Uterus (tissue), 4 donors: ENCODE data around the gene PANK4. TPM values are rescaled to one million over a fixed set of nuclear protein-coding genes. Genes with fewer than 3 reads are reported as not detected.

Experiments
- DNase-seq, 2 donors: peaks; one replicate each; pipeline ENCODE4 v3.0.0-alpha.2; 2019 to 2020
- H3K27ac ChIP-seq, 2 donors: fragments of 200-600 bp; sonication (generic); 1 replicate in 1 of 2; 2 replicates in 1 of 2; pipeline ENCODE4 v1.5.1; 2016 to 2018
- H3K27me3 ChIP-seq, 2 donors: fragments of 200-600 bp; sonication (generic); one replicate each; pipeline ENCODE4 v1.5.1; 2018 to 2019; ENCODE audit warnings: control low read depth in 1 of 2
- H3K36me3 ChIP-seq, 2 donors: fragments of 200-600 bp; sonication (generic); one replicate each; pipeline ENCODE4 v1.5.1; 2019; ENCODE audit warnings: control low read depth in 1 of 2
- H3K4me1 ChIP-seq, 2 donors: fragments of 200-600 bp; sonication (generic); one replicate each; pipeline ENCODE4 v1.5.1; 2018 to 2019; ENCODE audit warnings: control low read depth in 1 of 2
- H3K4me3 ChIP-seq, 2 donors: fragments of 200-600 bp; sonication (generic); 1 replicate in 1 of 2; 2 replicates in 1 of 2; pipeline ENCODE4 v1.5.1; 2018 to 2019; ENCODE audit warnings: mild to moderate bottlenecking in 1 of 2
- H3K9me3 ChIP-seq, 2 donors: fragments of 200-600 bp; sonication (generic); one replicate each; pipeline ENCODE4 v1.5.1; 2019; ENCODE audit warnings: control low read depth in 1 of 2
- CTCF ChIP-seq, 4 experiments: fragments of 200-600 bp in 2 of 4; fragments of 450-650 bp in 2 of 4; sonication (generic) in 2 of 4; IDR thresholded peaks; one replicate each; pipeline ENCODE4 v1.5.1; 2016 to 2019; ENCODE audit warnings: antibody characterized with exemption in 4 of 4, mild to moderate bottlenecking in 2 of 4, moderate library complexity in 1 of 4
- POLR2A ChIP-seq, 2 donors: fragments of 450-650 bp; IDR thresholded peaks; one replicate each; pipeline ENCODE4 v1.6.1; 2016; ENCODE audit warnings: antibody characterized with exemption in 2 of 2, mild to moderate bottlenecking in 1 of 2, moderate library complexity in 1 of 2
- intact Hi-C: fragments of 100-400 bp; cut with DNase I; formaldehyde crosslinking; loops from one replicate; pipeline ENCODE4 v1.15.1; 2023; ENCODE audit warnings: low total_unique reads
- total RNA-seq, 4 donors: library from RNA; depleted of rRNA in 3 of 4; stranded (reverse); fragments of >200 nt in 3 of 4; gene quantifications; one replicate each; pipeline versions ENCODE4 v1.1.0 to v1.2.4, GENCODE V29; 2014 to 2023
- donor health status: DM: yes; HTN: yes; CAD: no.

PANK4 gene
- total RNA-seq, 4 donors from 2014 or later: 29.2 to 43.9 (median 33.6) TPM

- intact Hi-C loops: no loop called here
- H3K27ac ChIP-seq: peak overlapping the region; percentile 15 to 46
These were observed 2.2 kb upstream of the PANK4 start for GRCh38 chr1:2528611-2528965.

DNA sequence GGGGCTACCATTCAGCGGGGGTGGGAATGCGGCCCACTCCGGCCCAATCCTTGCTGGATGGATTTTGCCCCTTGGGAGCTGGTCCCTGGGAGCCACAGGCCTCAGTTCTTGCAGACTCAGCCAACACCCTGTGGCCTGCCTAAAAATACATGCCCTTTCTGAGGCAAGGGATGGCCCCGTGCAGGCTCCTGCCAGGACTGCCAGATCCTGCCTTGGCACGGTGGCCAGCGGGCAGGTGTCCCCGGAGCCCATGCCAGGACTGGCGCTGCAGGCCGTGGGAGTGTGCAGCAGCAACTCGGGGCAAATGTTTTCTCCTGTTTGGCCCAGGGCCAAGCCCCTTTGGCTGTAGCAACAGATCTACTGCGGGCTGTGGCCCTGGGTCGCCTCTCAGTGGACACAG is 1.6 kb upstream of the PANK4 start:
- Histone ChIP-seq H3K36me3 (no peaks in the 10 kb centered on the region), H3K4me3 (no peak overlapping the region), H3K27ac (peak overlapping the region; percentile 15 to 46), H3K9me3 (no peaks in the 10 kb centered on the region), H3K4me1 (peaks cover 0 to 33% of the 10 kb centered on the region in 2 donors), H3K27me3 (peaks cover 19 to 25% of the 10 kb centered on the region in 2 donors)
- intact Hi-C loops: no loop called here
- no peak for TF ChIP-seq POLR2A (IDR thresholded peaks at IDR 0.05)
- TF ChIP-seq CTCF (IDR thresholded peaks at IDR 0.05): no peak
- DNase-seq: peak in 1 of 2 donors; percentile 48

More at GRCh38 chr1:2528611-2528965, 2.2 kb upstream of the PANK4 start:
- Histone ChIP-seq H3K4me3 (no peak overlapping the region), H3K36me3 (no peaks in the 10 kb centered on the region), H3K27me3 (peaks cover 19 to 30% of the 10 kb centered on the region in 2 donors), H3K4me1 (peaks cover 0 to 33% of the 10 kb centered on the region in 2 donors), H3K9me3 (no peaks in the 10 kb centered on the region)
- TF ChIP-seq CTCF (IDR thresholded peaks at IDR 0.05) (no peak), POLR2A (IDR thresholded peaks at IDR 0.05) (no peak)
- DNase-seq: no peak

GRCh38 chr1:2527556-2527860 is 1.1 kb upstream of the PANK4 start:
- Histone ChIP-seq H3K27me3 (peaks cover 17 to 22% of the 10 kb centered on the region in 2 donors), H3K4me3 (no peak overlapping the region), H3K9me3 (no peaks in the 10 kb centered on the region), H3K4me1 (peaks cover 0 to 33% of the 10 kb centered on the region in 2 donors), H3K27ac (peak overlapping the region in 1 of 2 donors; percentile 20), H3K36me3 (no peaks in the 10 kb centered on the region)
- TF ChIP-seq CTCF (IDR thresholded peaks at IDR 0.05): no peak
- no peak for TF ChIP-seq POLR2A (IDR thresholded peaks at IDR 0.05)
- no peak for DNase-seq
- intact Hi-C loops: no loop called here

DNA sequence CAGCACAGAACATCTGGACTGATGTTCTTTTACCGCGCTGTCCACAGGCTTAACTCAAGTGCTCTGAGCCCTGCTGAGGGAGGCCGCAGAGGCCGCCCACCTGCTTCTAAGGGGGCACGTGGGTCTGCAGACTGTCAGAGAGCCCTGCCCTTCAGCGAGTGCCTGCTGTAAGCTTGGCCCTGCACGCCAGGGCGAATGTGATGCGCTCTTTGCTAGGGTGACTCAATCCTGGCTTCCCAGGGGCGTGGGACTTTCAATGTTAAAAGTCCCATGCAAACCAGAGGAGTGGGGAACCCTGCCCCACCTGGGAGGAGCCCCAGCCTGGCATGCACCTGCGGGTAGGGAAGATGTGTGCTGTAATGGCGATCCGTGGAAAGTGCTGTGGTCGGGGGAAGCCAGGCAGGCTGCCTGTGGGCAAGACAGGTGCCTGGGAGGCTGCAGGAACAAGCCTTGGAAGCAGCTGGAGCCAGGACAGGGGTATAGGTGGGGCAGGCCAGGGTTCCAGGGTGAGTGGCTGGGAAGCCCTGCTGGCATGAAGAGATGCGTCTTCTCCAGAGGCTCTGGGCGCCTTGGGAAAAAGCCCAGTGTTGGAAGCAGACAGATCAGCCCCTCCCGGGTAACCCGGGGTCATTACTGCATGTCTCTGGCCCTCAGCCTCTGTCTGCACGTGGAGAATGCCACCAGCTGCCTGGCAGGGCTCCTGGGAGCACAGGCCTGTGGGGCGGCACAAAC is 594 bp upstream of the PANK4 start:
- Histone ChIP-seq H3K4me1 (peaks cover 0 to 33% of the 10 kb centered on the region in 2 donors), H3K36me3 (no peaks in the 10 kb centered on the region), H3K27ac (peak overlapping the region; percentile 80 to 92), H3K27me3 (peaks cover 14 to 16% of the 10 kb centered on the region in 2 donors), H3K4me3 (peak overlapping the region; percentile 29 to 60), H3K9me3 (no peaks in the 10 kb centered on the region)
- intact Hi-C loops: no loop called here
- no peak for DNase-seq
- TF ChIP-seq POLR2A (IDR thresholded peaks at IDR 0.05) (no peak), CTCF (IDR thresholded peaks at IDR 0.05) (no peak)

GRCh38 chr1:2525572-2525919 is 850 bp downstream of the PANK4 start:
- no peak for DNase-seq
- Histone ChIP-seq H3K36me3 (no peaks in the 10 kb centered on the region), H3K27ac (peak overlapping the region; percentile 72 to 92), H3K9me3 (no peaks in the 10 kb centered on the region), H3K27me3 (peaks cover 3 to 9% of the 10 kb centered on the region in 2 donors), H3K4me1 (peaks cover 0 to 27% of the 10 kb centered on the region in 2 donors), H3K4me3 (peak overlapping the region; percentile 60 to 73)
- no peak for TF ChIP-seq CTCF (IDR thresholded peaks at IDR 0.05)
- TF ChIP-seq POLR2A (IDR thresholded peaks at IDR 0.05): no peak
- intact Hi-C loops: no loop called here
